SK-N-SH (cell line): ENCODE measurements around the gene CRTC3. TPM values are rescaled to one million over a fixed set of nuclear protein-coding genes. Genes with fewer than 3 reads are reported as not detected.

ENCODE experiments used
- CTCF ChIA-PET: fragments of 300-600, 350-600 bp; formaldehyde crosslinking; extraction: SDS; loops from one replicate; lab custom pipeline; 2021; lab: Yijun Ruan, JAX
- POLR2A ChIA-PET: fragments of 350-600 bp; sonication (Branson Sonifier 250); formaldehyde crosslinking; extraction: SDS; loops from one replicate; lab custom pipeline; 2020; ENCODE audit warnings: antibody characterized with exemption, inconsistent platforms; lab: Yijun Ruan, JAX
- DNase-seq: peaks from one replicate; pipeline ENCODE4 v3.0.0; 2012
- H2AFZ ChIP-seq: fragments of 200-600 bp; sonication (generic); 2 replicates; pipeline ENCODE4 v1.8.1; 2016; ENCODE audit warnings: antibody characterized with exemption, mild to moderate bottlenecking, low read depth
- H3F3A ChIP-seq: fragments of 200-600 bp; sonication (generic); replicated peaks from 2 replicates; pipeline ENCODE3; 2016; ENCODE audit warnings: antibody characterized with exemption, mild to moderate bottlenecking; ENCODE audit not compliant: insufficient read depth
- H3K27ac ChIP-seq, 2 experiments: fragments of 200-500 bp in 1 of 2; fragments of 200-600 bp in 1 of 2; sonication (Bioruptor generic) in 1 of 2; sonication (generic), shearing (Covaris generic) in 1 of 2; 2 replicates each; pipeline versions ENCODE4 v1.5.1 to v1.6.1; 2014 to 2016; ENCODE audit warnings: low read depth in 2 of 2, inconsistent platforms in 1 of 2, low read length in 1 of 2, mild to moderate bottlenecking in 1 of 2, mixed read lengths in 1 of 2
- H3K27me3 ChIP-seq: fragments of 200-600 bp; sonication (generic), shearing (Covaris generic); 2 replicates; pipeline ENCODE4 v1.6.1; 2016; ENCODE audit warnings: mixed run types; ENCODE audit not compliant: insufficient read depth
- H3K36me3 ChIP-seq, 2 experiments: fragments of 200-500 bp in 1 of 2; fragments of 200-600 bp in 1 of 2; sonication (Bioruptor generic) in 1 of 2; sonication (generic) in 1 of 2; replicated peaks in 1 of 2; 2 replicates each; pipeline versions ENCODE3 to v1.5.1; 2014 to 2016; ENCODE audit warnings: low read length in 1 of 2, mild to moderate bottlenecking in 1 of 2; ENCODE audit not compliant: insufficient read depth in 2 of 2, control insufficient read depth in 1 of 2
- H3K4me1 ChIP-seq, 2 experiments: fragments of 200-500 bp in 1 of 2; fragments of 200-600 bp in 1 of 2; sonication (Bioruptor generic) in 1 of 2; sonication (generic), shearing (Covaris generic) in 1 of 2; 2 replicates each; pipeline versions ENCODE4 v1.5.1 to v1.6.1; 2014 to 2016; ENCODE audit warnings: low read depth in 1 of 2, low read length in 1 of 2, mixed run types in 1 of 2; ENCODE audit not compliant: insufficient read depth in 2 of 2, control insufficient read depth in 1 of 2
- H3K4me2 ChIP-seq: fragments of 200-600 bp; sonication (generic), shearing (Covaris generic); 2 replicates; pipeline ENCODE4 v1.6.1; 2017; ENCODE audit warnings: mixed run types
- H3K4me3 ChIP-seq, 2 experiments: fragments of 200-500 bp in 1 of 2; fragments of 200-600 bp in 1 of 2; sonication (Bioruptor generic) in 1 of 2; sonication (generic), shearing (Covaris generic) in 1 of 2; 2 replicates each; pipeline versions ENCODE4 v1.5.1 to v1.8.1; 2014 to 2016; ENCODE audit warnings: low read depth in 2 of 2, inconsistent platforms in 1 of 2, low read length in 1 of 2, mild to moderate bottlenecking in 1 of 2, mixed read lengths in 1 of 2, moderate library complexity in 1 of 2
- H3K79me2 ChIP-seq: fragments of 200-600 bp; sonication (generic); 2 replicates; pipeline ENCODE4 v1.8.1; 2017; ENCODE audit warnings: mild to moderate bottlenecking; ENCODE audit not compliant: insufficient read depth
- H3K9ac ChIP-seq: fragments of 200-600 bp; sonication (generic); 2 replicates; pipeline ENCODE4 v1.6.1; 2017; ENCODE audit warnings: mixed run types
- H3K9me2 ChIP-seq: fragments of 200-600 bp; sonication (generic); 2 replicates; pipeline ENCODE4 v1.6.1; 2017; ENCODE audit warnings: mixed run types
- H3K9me3 ChIP-seq: fragments of 200-600 bp; sonication (generic); 2 replicates; pipeline ENCODE4 v1.6.1; 2017; ENCODE audit warnings: mixed run types, mild to moderate bottlenecking, moderate library complexity
- H4K20me1 ChIP-seq: fragments of 200-600 bp; sonication (generic); 2 replicates; pipeline ENCODE4 v1.6.1; 2017; ENCODE audit warnings: mild to moderate bottlenecking, mixed run types; ENCODE audit not compliant: insufficient read depth
- CHD2 ChIP-seq: fragments of 150-350 bp; IDR thresholded peaks from 2 replicates; pipeline ENCODE4 v1.6.1; 2018; ENCODE audit warnings: low read length; ENCODE audit not compliant: partially characterized antibody
- EP300 ChIP-seq, 2 experiments: IDR thresholded peaks; 2 replicates each; pipeline versions ENCODE4 v1.4.0 to v1.6.1; 2012; ENCODE audit warnings: borderline replicate concordance in 1 of 2, low read depth in 1 of 2, low read length in 1 of 2
- FOSL2 ChIP-seq: IDR thresholded peaks from 2 replicates; pipeline ENCODE4 v1.4.0; 2012; ENCODE audit warnings: low read depth, mild to moderate bottlenecking, moderate library complexity, borderline replicate concordance
- FOXM1 ChIP-seq: IDR thresholded peaks from 2 replicates; pipeline ENCODE4 v1.4.0; 2012; ENCODE audit warnings: low read depth, mild to moderate bottlenecking
- GABPA ChIP-seq: IDR thresholded peaks from 2 replicates; pipeline ENCODE4 v1.4.0; 2012; ENCODE audit warnings: low read depth, mild to moderate bottlenecking
- MAX ChIP-seq: IDR thresholded peaks from 2 replicates; pipeline ENCODE4 v1.4.0; 2012; ENCODE audit warnings: low read depth
- MXI1 ChIP-seq: IDR thresholded peaks from 2 replicates; pipeline ENCODE4 v1.6.1; 2012; ENCODE audit warnings: mild to moderate bottlenecking, low read depth, low read length, improper control_type of control experiment
- NFIC ChIP-seq: IDR thresholded peaks from 2 replicates; pipeline ENCODE4 v1.4.0; 2012; ENCODE audit warnings: borderline replicate concordance
- PBX3 ChIP-seq: IDR thresholded peaks from 2 replicates; pipeline ENCODE4; 2012
- POLR2AphosphoS5 ChIP-seq: IDR thresholded peaks from 2 replicates; pipeline ENCODE4 v1.6.1; 2012; ENCODE audit warnings: low read depth, low read length
- RCOR1 ChIP-seq: fragments of 150-350 bp; IDR thresholded peaks from 2 replicates; pipeline ENCODE4 v1.6.1; 2017; ENCODE audit warnings: antibody characterized with exemption, low read length
- REST ChIP-seq: IDR thresholded peaks from 2 replicates; pipeline ENCODE4 v1.6.1; 2012; ENCODE audit warnings: mild to moderate bottlenecking, low read depth, low read length, moderate library complexity
- RFX5 ChIP-seq: IDR thresholded peaks from 2 replicates; pipeline ENCODE4 v1.6.1; 2012; ENCODE audit warnings: mild to moderate bottlenecking, improper control_type of control experiment, low read length
- SMC3 ChIP-seq: IDR thresholded peaks from 2 replicates; pipeline ENCODE4 v1.6.1; 2012; ENCODE audit warnings: low read depth, low read length, improper control_type of control experiment
- USF1 ChIP-seq: IDR thresholded peaks from 2 replicates; pipeline ENCODE4 v1.4.0; 2012; ENCODE audit warnings: low read depth, borderline replicate concordance
- YY1 ChIP-seq: IDR thresholded peaks from 2 replicates; pipeline ENCODE4 v1.4.0; 2012; ENCODE audit warnings: low read depth, mild to moderate bottlenecking
- WGBS: methylation state at CpG from one replicate; pipeline ENCODE4 v1.1.6; 2017; ENCODE audit warnings: low lambda C conversion rate; 5-methylcytosine and 5-hydroxymethylcytosine counted together
- polyA plus RNA-seq, 3 experiments: library from polyadenylated mRNA; depleted of rRNA; stranded (reverse); fragments of >200 nt; gene quantifications; 2 replicates each; pipeline ENCODE4 v1.2.3, GENCODE V29; 2012
- TF ChIP-seq, protein P1 (sequence below): fragments of 200-600 bp; sonication (generic); IDR thresholded peaks from 2 replicates; pipeline ENCODE4 v1.6.1; 2017; ENCODE audit warnings: antibody characterized with exemption, mild to moderate bottlenecking, moderate library complexity
- TF ChIP-seq, protein P2 (sequence below): fragments of 150-350 bp; IDR thresholded peaks from 2 replicates; pipeline ENCODE4 v1.6.1; 2017; ENCODE audit warnings: antibody characterized with exemption, low read length, low read depth, borderline replicate concordance

Gene CRTC3
- polyA plus RNA-seq, 1 of the 3 experiments (the other 2 are of a cell fraction): 16.7 TPM

DNA sequence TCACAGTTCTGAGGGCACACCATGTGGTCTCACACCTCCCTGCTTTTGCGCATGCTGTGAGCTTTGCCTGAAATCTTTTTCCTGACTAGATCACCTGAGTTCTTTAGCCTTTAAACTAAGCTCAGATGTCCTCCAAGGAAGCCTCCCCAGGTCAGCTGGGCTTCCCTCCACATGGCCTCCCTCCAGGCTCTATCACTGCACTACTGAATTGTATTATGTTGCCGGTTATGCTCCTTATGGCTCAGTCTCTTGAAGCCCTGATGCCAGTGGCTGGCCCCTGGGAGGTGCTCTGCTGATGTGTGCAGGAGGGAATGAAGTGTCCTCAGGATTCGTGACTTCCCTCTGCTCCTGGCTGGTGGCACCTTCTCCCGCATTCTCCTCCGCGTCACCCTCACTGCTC lies 94.1 kb downstream of the CRTC3 start:
- Histone ChIP-seq H3K27me3 (no peaks in the 10 kb centered on the region), H3K4me3 (no peak overlapping the region), H3K4me2 (no peak overlapping the region), H3F3A (no peaks in the 10 kb centered on the region), H2AFZ (no peak overlapping the region), H3K4me1 (no peaks in the 10 kb centered on the region), H3K36me3 (peaks cover 40 to 61% of the 10 kb centered on the region in 2 experiments), H4K20me1 (no peaks in the 10 kb centered on the region), H3K9ac (no peak overlapping the region), H3K9me3 (no peaks in the 10 kb centered on the region), H3K27ac (no peak overlapping the region), H3K9me2 (no peaks in the 10 kb centered on the region), H3K79me2 (no peaks in the 10 kb centered on the region)
- TF ChIP-seq USF1 (no peak), FOXM1 (no peak), POLR2AphosphoS5 (no peak), SMC3 (no peak), REST (no peak), MXI1 (no peak), EP300 (IDR thresholded peaks at IDR 0.05; ENCODE audit: borderline replicate concordance in 1 of 2, low read depth in 1 of 2, low read length in 1 of 2) (no peak), NFIC (no peak), MAX (no peak), CHD2 (no peak), PBX3 (no peak), YY1 (no peak), FOSL2 (no peak), GABPA (no peak), RCOR1 (no peak), RFX5 (no peak)
- TF ChIP-seq, protein P1, sequence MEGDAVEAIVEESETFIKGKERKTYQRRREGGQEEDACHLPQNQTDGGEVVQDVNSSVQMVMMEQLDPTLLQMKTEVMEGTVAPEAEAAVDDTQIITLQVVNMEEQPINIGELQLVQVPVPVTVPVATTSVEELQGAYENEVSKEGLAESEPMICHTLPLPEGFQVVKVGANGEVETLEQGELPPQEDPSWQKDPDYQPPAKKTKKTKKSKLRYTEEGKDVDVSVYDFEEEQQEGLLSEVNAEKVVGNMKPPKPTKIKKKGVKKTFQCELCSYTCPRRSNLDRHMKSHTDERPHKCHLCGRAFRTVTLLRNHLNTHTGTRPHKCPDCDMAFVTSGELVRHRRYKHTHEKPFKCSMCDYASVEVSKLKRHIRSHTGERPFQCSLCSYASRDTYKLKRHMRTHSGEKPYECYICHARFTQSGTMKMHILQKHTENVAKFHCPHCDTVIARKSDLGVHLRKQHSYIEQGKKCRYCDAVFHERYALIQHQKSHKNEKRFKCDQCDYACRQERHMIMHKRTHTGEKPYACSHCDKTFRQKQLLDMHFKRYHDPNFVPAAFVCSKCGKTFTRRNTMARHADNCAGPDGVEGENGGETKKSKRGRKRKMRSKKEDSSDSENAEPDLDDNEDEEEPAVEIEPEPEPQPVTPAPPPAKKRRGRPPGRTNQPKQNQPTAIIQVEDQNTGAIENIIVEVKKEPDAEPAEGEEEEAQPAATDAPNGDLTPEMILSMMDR: no peak
- TF ChIP-seq, protein P2, sequence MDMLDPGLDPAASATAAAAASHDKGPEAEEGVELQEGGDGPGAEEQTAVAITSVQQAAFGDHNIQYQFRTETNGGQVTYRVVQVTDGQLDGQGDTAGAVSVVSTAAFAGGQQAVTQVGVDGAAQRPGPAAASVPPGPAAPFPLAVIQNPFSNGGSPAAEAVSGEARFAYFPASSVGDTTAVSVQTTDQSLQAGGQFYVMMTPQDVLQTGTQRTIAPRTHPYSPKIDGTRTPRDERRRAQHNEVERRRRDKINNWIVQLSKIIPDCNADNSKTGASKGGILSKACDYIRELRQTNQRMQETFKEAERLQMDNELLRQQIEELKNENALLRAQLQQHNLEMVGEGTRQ: no peak
- no peak for DNase-seq
- 84% methylated on average over 6 of the region's 6 CpGs for WGBS
- POLR2A ChIA-PET: no interaction called here
- CTCF ChIA-PET: no interaction called here
